ENCODE data around the gene IL4R.

DNA sequence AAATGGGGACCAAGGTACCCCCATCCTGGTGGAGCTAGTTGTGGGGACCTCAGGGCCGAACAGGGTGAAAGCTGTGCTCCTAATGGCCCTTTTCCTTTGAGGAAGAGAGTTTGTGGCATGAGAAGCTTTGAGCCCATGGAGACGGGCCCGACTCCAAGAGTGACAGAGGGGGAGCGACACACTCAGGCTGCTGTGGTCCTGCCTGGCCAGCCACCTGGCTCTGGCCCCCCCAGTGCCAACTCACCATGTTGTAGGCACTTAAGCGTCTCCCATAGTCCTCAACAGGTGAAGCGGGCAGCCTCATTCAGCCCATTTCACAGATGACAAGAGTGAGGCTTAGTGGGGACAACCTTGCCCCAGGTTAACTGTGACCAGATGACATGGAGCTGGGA, 89.8 kb downstream of the IL4R start:
- TF ChIP-seq ZNF180 (CRISPR knock-in tag; IDR thresholded peaks at IDR 0.05; ENCODE audit: borderline replicate concordance, low read depth): no peak
- no peak for TF ChIP-seq ZSCAN29 (CRISPR knock-in tag; conservative IDR thresholded peaks at IDR 0.05)
- TF ChIP-seq CEBPB (IDR thresholded peaks at IDR 0.05; ENCODE audit: borderline replicate concordance, low read depth, low read length): no peak
- TF ChIP-seq, protein P1, sequence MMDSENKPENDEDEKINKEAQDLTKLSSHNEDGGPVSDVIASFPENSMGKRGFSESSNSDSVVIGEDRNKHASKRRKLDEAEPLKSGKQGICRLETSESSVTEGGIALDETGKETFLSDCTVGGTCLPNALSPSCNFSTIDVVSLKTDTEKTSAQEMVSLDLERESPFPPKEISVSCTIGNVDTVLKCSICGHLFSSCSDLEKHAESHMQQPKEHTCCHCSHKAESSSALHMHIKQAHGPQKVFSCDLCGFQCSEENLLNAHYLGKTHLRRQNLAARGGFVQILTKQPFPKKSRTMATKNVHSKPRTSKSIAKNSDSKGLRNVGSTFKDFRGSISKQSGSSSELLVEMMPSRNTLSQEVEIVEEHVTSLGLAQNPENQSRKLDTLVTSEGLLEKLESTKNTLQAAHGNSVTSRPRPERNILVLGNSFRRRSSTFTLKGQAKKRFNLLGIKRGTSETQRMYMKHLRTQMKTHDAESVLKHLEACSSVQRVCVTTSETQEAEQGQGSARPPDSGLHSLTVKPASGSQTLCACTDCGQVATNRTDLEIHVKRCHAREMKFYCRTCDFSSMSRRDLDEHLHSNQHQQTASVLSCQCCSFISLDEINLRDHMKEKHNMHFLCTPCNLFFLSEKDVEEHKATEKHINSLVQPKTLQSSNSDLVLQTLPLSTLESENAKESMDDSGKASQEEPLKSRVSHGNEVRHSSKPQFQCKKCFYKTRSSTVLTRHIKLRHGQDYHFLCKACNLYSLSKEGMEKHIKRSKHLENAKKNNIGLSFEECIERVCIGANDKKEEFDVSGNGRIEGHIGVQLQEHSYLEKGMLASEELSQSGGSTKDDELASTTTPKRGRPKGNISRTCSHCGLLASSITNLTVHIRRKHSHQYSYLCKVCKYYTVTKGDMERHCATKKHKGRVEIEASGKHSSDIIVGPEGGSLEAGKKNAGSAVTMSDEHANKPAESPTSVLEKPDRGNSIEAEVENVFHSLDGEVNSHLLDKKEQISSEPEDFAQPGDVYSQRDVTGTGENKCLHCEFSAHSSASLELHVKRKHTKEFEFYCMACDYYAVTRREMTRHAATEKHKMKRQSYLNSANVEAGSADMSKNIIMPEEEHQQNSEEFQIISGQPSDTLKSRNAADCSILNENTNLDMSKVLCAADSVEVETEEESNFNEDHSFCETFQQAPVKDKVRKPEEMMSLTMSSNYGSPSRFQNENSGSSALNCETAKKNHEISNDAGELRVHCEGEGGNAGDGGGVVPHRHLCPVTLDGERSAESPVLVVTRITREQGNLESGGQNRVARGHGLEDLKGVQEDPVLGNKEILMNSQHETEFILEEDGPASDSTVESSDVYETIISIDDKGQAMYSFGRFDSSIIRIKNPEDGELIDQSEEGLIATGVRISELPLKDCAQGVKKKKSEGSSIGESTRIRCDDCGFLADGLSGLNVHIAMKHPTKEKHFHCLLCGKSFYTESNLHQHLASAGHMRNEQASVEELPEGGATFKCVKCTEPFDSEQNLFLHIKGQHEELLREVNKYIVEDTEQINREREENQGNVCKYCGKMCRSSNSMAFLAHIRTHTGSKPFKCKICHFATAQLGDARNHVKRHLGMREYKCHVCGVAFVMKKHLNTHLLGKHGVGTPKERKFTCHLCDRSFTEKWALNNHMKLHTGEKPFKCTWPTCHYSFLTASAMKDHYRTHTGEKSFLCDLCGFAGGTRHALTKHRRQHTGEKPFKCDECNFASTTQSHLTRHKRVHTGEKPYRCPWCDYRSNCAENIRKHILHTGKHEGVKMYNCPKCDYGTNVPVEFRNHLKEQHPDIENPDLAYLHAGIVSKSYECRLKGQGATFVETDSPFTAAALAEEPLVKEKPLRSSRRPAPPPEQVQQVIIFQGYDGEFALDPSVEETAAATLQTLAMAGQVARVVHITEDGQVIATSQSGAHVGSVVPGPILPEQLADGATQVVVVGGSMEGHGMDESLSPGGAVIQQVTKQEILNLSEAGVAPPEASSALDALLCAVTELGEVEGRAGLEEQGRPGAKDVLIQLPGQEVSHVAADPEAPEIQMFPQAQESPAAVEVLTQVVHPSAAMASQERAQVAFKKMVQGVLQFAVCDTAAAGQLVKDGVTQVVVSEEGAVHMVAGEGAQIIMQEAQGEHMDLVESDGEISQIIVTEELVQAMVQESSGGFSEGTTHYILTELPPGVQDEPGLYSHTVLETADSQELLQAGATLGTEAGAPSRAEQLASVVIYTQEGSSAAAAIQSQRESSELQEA (CRISPR knock-in tag; IDR thresholded peaks at IDR 0.05; ENCODE audit: not compliant biosample characterization): no peak
- no peak for TF ChIP-seq STAT5B (CRISPR knock-in tag; IDR thresholded peaks at IDR 0.05)
- TF ChIP-seq ZNF614 (CRISPR knock-in tag; IDR thresholded peaks at IDR 0.05; ENCODE audit: borderline replicate concordance): no peak
- TF ChIP-seq NFE2L1 (CRISPR knock-in tag; IDR thresholded peaks at IDR 0.05; ENCODE audit: borderline replicate concordance): no peak
- no peak for TF ChIP-seq ZFX (CRISPR knock-in tag; IDR thresholded peaks at IDR 0.05; ENCODE audit: low read depth)
- TF ChIP-seq YY1 (IDR thresholded peaks at IDR 0.05; ENCODE audit: insufficient read depth, insufficient replicate concordance, low read depth, low read length): no peak
- no peak for TF ChIP-seq NFRKB (IDR thresholded peaks at IDR 0.05)

Data from HepG2 (cell line).